Muscle layer of duodenum (tissue), 2 donors: Measurements from ENCODE around the gene HYDIN.

Source experiments
- H3K27ac ChIP-seq: one replicate; pipeline ENCODE4 v1.7.0; 2013; ENCODE audit warnings: mild to moderate bottlenecking, low read length
- H3K27me3 ChIP-seq: one replicate; pipeline ENCODE4 v1.7.0; 2013; ENCODE audit warnings: low read depth, mild to moderate bottlenecking, control low read depth, low read length
- H3K36me3 ChIP-seq, 2 donors: one replicate each; pipeline ENCODE4 v1.7.0; 2013; ENCODE audit warnings: low read length in 2 of 2, control low read depth in 1 of 2, mild to moderate bottlenecking in 1 of 2; ENCODE audit not compliant: insufficient read depth in 2 of 2, control insufficient read depth in 1 of 2
- H3K4me1 ChIP-seq, 2 donors: one replicate each; pipeline ENCODE4 v1.7.0; 2013; ENCODE audit warnings: low read length in 2 of 2, mild to moderate bottlenecking in 2 of 2, control low read depth in 1 of 2, moderate library complexity in 1 of 2; ENCODE audit not compliant: insufficient read depth in 2 of 2, control insufficient read depth in 1 of 2
- H3K4me3 ChIP-seq, 2 donors: one replicate each; pipeline ENCODE4 v1.7.0; 2013; ENCODE audit warnings: low read length in 2 of 2, low read depth in 1 of 2, mild to moderate bottlenecking in 1 of 2
- H3K9me3 ChIP-seq, 2 donors: one replicate each; pipeline ENCODE4 v1.7.0; 2013; ENCODE audit warnings: low read length in 2 of 2, control low read depth in 1 of 2, mild to moderate bottlenecking in 1 of 2; ENCODE audit not compliant: control insufficient read depth in 1 of 2
- donor health status: healthy.

The HYDIN gene

DNA sequence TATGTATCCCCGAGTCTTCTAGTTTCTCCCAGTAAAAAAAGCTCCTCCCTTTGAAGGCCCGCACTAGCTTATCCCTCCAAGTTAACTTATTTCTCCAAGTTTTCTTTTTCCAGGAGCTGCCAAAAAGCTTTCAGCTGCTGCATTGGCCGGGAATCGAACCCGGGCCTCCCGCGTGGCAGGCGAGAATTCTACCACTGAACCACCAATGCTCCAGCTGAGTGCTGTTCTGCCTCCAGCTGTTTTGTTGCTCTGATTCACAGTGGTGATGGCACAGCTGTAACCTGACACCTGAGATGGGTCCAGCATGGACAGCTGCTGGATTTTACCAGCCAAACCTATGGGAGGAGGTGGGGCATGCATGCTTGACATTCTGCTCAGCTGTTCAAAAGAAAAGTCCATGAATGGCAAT is 451.6 kb downstream of the HYDIN start:
- Histone ChIP-seq H3K27ac (no peak overlapping the region), H3K36me3 (peaks cover 32 to 54% of the 10 kb centered on the region in 2 donors), H3K9me3 (no peaks in the 10 kb centered on the region), H3K27me3 (no peaks in the 10 kb centered on the region), H3K4me1 (peaks cover 0 to 6% of the 10 kb centered on the region in 2 donors), H3K4me3 (no peak overlapping the region)

DNA sequence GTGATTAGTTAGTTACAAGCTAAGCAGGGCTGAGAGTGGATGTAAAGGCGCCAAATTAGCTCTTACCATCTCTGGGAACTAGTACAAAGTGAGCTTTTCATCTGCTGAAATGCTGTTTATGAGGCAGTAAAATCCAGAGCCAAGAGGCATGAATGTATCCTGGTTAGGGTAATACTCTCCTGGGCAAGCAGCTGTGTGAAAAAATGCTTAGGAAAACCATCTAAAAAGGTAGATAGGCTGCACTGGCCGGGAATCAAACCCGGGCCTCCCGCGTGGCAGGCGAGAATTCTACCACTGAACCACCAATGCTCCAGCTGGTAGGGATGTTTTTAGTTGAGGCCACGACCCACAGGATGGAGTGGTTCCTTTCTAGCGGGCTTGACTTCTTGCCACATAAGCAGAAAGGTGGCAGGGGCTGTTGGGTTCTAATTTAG is 452.5 kb downstream of the HYDIN start:
- Histone ChIP-seq H3K4me3 (no peak overlapping the region), H3K36me3 (peaks cover 24 to 45% of the 10 kb centered on the region in 2 donors), H3K9me3 (no peaks in the 10 kb centered on the region), H3K27me3 (no peaks in the 10 kb centered on the region), H3K4me1 (peaks cover 0 to 6% of the 10 kb centered on the region in 2 donors), H3K27ac (no peak overlapping the region)

DNA sequence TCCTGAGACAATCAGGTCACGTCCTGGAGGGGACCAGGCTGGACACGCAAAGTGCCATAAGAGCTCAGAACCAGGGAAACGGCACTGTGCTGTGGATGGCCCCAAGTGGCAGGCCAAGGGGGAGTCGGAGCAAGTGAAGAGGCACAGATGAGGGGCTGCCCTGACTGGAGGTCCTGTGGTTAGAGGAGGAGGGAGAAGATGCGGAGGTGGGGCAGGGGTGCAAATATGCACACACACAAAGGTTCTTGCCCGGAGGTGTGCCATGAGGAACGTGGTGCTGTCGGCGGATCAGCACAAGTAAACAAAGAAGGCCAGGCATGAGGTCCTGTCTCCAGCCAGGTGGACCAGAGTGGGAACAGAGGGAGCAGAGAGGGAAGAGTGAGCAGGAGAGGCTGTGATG is 453.0 kb downstream of the HYDIN start:
- no peaks in the 10 kb centered on the region for H3K9me3 ChIP-seq
- H3K4me3 ChIP-seq, result no peak overlapping the region
- H3K27ac ChIP-seq, result no peak overlapping the region
- peaks cover 20 to 40% of the 10 kb centered on the region in 2 donors for H3K36me3 ChIP-seq
- H3K27me3 ChIP-seq, result no peaks in the 10 kb centered on the region
- H3K4me1 ChIP-seq, result peaks cover 0 to 6% of the 10 kb centered on the region in 2 donors

DNA sequence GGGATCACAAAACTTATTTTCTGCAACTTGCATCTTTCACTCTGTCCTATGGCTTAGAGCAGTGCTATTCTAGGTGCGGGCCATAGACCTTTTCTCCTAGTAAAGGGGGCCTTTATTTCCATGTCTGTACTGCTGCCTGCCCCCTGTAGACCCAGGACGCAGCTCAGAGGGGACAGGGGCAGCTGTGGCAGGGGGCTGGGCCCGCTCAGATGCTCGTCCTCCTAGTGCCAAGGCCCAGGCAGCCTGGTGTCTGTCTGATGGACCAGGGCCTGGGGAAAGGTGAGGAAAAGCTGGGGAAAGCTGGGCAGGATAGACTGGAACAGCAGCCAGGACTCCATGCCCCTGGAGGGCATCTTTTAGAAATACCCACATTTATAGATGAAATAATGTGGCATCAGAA is 455.1 kb downstream of the HYDIN start:
- Histone ChIP-seq H3K9me3 (no peaks in the 10 kb centered on the region), H3K27me3 (no peaks in the 10 kb centered on the region), H3K4me1 (peaks cover 0 to 10% of the 10 kb centered on the region in 2 donors), H3K27ac (no peak overlapping the region), H3K36me3 (peaks cover 13 to 28% of the 10 kb centered on the region in 2 donors), H3K4me3 (no peak overlapping the region)

DNA sequence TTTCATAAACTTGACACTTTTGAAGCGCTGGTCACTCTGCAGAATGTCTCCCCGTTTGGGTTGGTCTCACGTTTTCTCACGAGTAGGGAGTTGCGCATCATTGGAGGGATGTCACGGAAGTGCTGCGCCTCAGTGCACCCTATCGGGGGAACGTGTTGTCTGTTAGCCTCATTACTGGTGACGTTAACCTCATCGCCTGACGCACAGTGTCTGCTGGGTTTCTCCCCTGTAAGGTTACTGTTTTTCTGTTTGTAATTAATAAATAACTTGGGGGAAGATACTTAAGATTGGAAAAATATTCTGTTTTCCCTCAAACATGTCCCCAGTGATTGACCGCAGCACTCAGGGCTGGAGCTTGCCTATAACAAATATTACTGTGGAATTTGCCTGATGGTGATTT is 456.3 kb downstream of the HYDIN start:
- Histone ChIP-seq H3K9me3 (no peaks in the 10 kb centered on the region), H3K4me1 (peaks cover 0 to 7% of the 10 kb centered on the region in 2 donors), H3K4me3 (no peak overlapping the region), H3K27me3 (no peaks in the 10 kb centered on the region), H3K27ac (no peak overlapping the region), H3K36me3 (peaks cover 13 to 24% of the 10 kb centered on the region in 2 donors)

DNA sequence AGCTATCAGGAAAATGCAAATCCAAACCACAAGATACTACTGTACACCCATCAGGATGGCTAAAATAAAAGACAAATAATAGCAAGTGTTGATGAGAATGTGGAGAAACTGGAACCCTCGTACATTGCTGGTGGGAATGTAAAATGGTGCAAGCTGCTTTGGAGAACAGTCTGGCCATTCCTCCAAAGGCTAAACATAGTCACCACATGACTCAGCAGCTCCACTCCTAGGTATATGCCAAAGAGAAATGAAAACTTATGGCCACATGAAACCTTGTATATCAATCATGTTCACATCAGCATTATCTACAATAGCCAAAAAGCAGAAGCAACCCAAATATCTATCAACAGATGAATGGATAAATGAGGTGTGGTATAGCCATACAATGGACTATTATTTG is 458.0 kb downstream of the HYDIN start:
- Histone ChIP-seq H3K36me3 (peaks cover 9 to 14% of the 10 kb centered on the region in 2 donors), H3K27me3 (no peaks in the 10 kb centered on the region), H3K9me3 (no peaks in the 10 kb centered on the region), H3K27ac (no peak overlapping the region), H3K4me3 (no peak overlapping the region), H3K4me1 (peaks cover 0 to 4% of the 10 kb centered on the region in 2 donors)

DNA sequence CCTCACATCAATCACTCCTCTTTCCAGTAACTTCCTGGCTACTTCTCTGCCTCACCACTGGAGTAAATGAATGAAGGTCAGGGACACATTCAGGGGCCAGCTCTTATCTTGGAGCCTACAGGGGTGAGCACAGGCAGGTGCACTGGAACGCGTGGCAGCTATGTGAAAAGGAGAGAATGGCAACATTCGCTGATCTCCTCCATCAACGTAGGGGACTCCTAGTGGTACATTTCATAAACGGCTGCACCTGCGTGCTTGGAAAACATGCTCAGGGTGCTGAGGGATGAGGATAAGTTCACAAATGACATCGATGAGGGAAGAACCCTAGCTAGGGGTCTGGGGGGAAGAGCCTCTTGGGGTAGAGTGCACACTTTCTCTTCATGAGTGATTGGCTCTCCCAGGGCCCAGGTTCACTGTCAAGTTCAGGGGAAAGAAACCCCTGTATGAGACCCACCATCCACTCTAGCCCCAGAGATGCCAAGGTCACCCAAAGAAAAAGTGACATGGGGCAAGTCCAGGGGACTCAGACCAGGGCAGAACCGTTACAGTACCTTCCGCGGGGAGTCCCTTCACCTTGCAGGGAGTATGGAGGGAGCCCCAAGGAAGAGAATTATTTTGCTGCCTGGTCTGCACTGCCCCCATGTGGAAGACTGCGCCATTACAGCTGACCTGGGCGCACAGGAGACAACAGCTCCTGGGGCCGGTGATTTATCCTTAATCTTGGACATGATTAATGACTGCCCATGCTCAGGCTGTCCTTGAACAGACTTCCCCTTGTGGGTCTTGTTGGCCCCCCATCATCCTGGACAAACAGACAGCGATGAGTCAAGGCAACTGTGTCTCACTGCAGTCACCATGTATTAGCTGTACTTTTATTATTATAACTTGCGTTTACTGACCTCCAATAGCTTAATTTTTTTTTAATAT is 459.6 kb downstream of the HYDIN start:
- H3K4me3 ChIP-seq, result no peak overlapping the region
- H3K36me3 ChIP-seq, result peaks cover 5 to 20% of the 10 kb centered on the region in 2 donors
- H3K27ac ChIP-seq, result no peak overlapping the region
- H3K4me1 ChIP-seq, result peaks cover 0 to 4% of the 10 kb centered on the region in 2 donors
- H3K27me3 ChIP-seq, result no peaks in the 10 kb centered on the region
- no peaks in the 10 kb centered on the region for H3K9me3 ChIP-seq

DNA sequence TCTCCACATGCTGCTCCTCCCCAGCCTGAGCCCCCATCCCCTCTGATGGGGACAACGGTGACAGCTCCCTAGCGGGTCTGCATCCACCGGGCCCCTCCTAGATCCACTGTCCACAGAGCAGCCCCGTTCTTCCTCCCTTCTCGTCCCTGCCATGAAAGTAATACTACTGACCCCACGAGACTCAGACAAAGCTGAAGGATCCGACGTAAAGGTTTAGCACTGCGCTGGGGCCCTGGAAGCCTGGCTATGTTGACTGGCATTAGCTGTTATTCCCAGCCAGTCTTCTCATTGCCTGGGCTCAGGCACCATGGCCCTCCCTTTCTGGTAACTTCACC is 460.3 kb downstream of the HYDIN start:
- peaks cover 0 to 4% of the 10 kb centered on the region in 2 donors for H3K4me1 ChIP-seq
- H3K27ac ChIP-seq, result no peak overlapping the region
- H3K9me3 ChIP-seq, result no peaks in the 10 kb centered on the region
- H3K27me3 ChIP-seq, result no peaks in the 10 kb centered on the region
- no peak overlapping the region for H3K4me3 ChIP-seq
- peaks cover 5 to 20% of the 10 kb centered on the region in 2 donors for H3K36me3 ChIP-seq

DNA sequence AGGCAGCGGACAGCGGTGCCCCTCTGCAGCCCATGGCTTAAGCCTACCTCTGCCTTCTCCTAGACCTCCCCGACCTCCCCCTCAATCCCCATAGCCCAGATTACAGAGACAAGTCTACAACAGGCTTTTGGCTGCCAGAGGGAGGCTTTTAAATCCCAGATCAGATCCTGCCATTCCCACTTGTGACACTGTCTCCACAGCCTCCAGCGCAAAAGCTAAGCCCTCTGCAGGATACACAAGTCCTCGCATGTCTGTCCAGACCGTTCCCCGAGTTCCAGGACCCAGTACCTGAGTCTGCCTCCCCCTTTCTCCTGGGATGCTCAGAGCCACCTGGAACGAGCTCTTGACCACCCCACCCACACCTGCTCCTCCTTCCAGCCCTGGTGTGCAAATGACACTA is 460.8 kb downstream of the HYDIN start:
- Histone ChIP-seq H3K27me3 (no peaks in the 10 kb centered on the region), H3K9me3 (no peaks in the 10 kb centered on the region), H3K27ac (no peak overlapping the region), H3K4me1 (peaks cover 0 to 4% of the 10 kb centered on the region in 2 donors), H3K36me3 (peaks cover 5 to 24% of the 10 kb centered on the region in 2 donors), H3K4me3 (no peak overlapping the region)

DNA sequence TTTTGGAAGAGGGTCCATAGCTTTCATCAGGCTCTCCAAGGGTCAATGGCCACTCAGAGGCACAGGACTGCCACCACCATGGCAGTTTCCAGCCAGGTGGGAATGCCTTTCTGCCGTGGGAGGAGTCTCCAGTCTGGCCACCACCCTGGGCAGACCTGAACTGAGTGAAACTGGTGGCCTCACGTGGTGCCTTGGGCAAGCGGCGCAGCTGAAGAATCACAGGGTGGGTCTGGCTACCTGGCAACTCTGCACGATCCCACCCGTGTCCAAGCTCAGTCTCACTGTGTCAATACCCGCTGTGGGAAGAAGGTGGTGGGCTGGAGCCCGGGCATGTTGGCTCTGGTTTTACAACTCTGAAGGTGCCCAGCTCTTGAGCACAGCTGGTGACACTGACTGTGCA is 461.4 kb downstream of the HYDIN start:
- Histone ChIP-seq H3K4me1 (peaks cover 0 to 4% of the 10 kb centered on the region in 2 donors), H3K27ac (no peak overlapping the region), H3K36me3 (peaks cover 5 to 26% of the 10 kb centered on the region in 2 donors), H3K9me3 (no peaks in the 10 kb centered on the region), H3K27me3 (no peaks in the 10 kb centered on the region), H3K4me3 (no peak overlapping the region)

DNA sequence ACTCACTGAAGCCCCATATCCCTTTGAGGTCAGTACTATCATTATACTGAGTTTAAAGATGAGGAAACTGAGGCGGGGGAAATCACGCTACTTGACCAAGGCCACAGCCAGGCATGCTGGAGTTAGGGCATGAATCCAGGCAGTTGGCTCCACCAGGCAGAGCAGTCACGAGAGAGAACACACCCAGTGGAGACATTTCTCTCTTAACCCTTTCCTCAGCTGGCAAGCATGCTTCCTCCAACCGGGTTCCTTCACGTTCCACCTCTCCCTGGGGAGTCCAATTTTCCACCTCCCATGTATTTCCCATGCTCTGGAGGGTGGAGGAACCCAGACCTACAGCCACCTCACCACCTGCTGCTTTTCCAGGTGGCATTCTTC is 462.3 kb downstream of the HYDIN start:
- H3K9me3 ChIP-seq, result no peaks in the 10 kb centered on the region
- no peak overlapping the region for H3K27ac ChIP-seq
- H3K27me3 ChIP-seq, result no peaks in the 10 kb centered on the region
- peaks cover 0 to 4% of the 10 kb centered on the region in 2 donors for H3K4me1 ChIP-seq
- H3K36me3 ChIP-seq, result peaks cover 5 to 32% of the 10 kb centered on the region in 2 donors
- H3K4me3 ChIP-seq, result no peak overlapping the region
